ENCODE results near the gene CFAP61. TPM values are rescaled to one million over a fixed set of nuclear protein-coding genes. Genes with fewer than 3 reads are reported as not detected.
A peak's percentile ranks its signal among the peaks of the same experiment; 100 is the strongest.

CFAP61 gene
- polyA plus RNA-seq, 3 donors from 2014 or later, result 1.3 to 3.2 TPM; not detected in 1

DNA sequence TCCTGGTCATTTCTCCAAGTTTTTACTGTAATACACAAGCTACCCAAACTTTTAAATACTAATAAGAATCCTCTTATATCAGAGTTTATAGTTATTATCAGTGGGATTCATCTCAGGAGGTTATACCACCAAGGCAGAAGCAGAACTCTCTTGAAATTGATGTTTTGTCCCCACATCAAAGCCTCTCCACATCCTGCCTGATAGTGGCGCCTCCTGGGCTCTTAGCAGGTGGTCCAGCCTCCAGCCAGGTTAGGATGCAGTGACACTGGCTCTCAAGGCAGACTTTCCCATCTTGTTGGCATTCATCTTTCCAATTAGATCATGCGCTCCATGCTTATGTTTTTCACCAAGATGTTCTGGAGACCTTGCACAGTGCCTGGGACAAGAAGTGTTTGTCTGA lies 233.7 kb downstream of the CFAP61 start:
- DNase-seq, result no peak
- Mint-ChIP-seq H3K4me3 (no peak overlapping the region), H3K4me1 (no peaks in the 10 kb centered on the region), H3K36me3 (no peaks in the 10 kb centered on the region), H3K27ac (no peak overlapping the region), H3K27me3 (ENCODE audit: low read depth in 3 of 3) (peaks cover 2 to 19% (median 12%) of the 10 kb centered on the region in 3 donors), H3K9me3 (peaks cover 0 to 3% (median 0%) of the 10 kb centered on the region in 6 donors)

DNA sequence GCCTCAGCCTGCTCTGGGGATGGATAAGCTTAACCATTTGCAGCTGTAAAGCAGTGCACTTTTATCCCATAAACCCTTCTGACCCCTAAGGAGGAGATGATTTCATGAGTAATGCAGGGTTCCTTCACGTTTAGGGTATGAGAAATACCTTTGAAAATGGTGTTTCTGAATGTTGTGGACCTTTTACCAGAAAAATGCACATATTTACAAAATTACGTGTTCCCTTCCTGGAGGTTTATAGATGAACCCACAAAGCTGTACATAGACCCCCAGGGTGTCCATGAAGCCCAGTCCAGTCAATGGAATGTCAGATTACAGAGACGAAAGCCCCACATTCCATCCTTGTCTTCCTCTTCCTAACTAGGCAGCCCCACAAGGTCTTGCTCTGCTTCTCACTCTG lies 237.0 kb downstream of the CFAP61 start:
- Mint-ChIP-seq H3K27me3 (ENCODE audit: low read depth in 3 of 3) (peaks cover 2 to 13% (median 12%) of the 10 kb centered on the region in 3 donors), H3K9me3 (peaks cover 0 to 3% (median 0%) of the 10 kb centered on the region in 6 donors), H3K36me3 (no peaks in the 10 kb centered on the region), H3K4me1 (no peaks in the 10 kb centered on the region), H3K27ac (no peak overlapping the region), H3K4me3 (no peak overlapping the region)
- DNase-seq, result no peak

DNA sequence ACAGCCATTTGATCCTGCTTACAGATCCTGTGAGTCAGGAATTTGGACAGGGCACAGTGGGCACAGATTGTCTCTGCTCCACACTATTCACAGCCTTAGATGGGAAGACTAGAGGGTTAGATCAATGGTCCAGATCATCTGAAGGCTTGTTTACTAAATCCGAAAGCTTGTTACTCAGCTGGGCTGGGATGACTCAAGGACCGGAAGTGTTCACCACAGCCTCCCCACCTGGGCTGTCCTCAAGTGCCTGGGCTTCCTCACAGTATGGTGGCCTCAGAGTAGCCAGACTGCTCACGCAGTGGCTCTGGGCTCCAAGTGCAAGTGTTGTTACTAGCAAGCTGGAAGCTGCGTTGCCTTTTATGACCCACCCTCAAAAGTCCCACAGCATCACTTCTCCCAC lies 240.1 kb downstream of the CFAP61 start:
- Mint-ChIP-seq H3K4me1 (no peaks in the 10 kb centered on the region), H3K27me3 (ENCODE audit: low read depth in 3 of 3) (peaks cover 0 to 9% (median 7%) of the 10 kb centered on the region in 3 donors), H3K4me3 (no peak overlapping the region), H3K36me3 (no peaks in the 10 kb centered on the region), H3K27ac (no peak overlapping the region), H3K9me3 (peaks cover 0 to 3% (median 0%) of the 10 kb centered on the region in 6 donors)
- DNase-seq, result no peak

- no peak overlapping the region for H3K27ac Mint-ChIP-seq
- H3K4me3 Mint-ChIP-seq, result no peak overlapping the region
- no peaks in the 10 kb centered on the region for H3K4me1 Mint-ChIP-seq
Measured at GRCh38 chr20:20293141-20293540, 240.8 kb downstream of the CFAP61 start.

GRCh38 chr20:20293691-20294385 lies 241.5 kb downstream of the CFAP61 start:
- Mint-ChIP-seq H3K27me3 (ENCODE audit: low read depth in 3 of 3) (peaks cover 0 to 6% (median 0%) of the 10 kb centered on the region in 3 donors), H3K27ac (no peak overlapping the region), H3K9me3 (no peaks in the 10 kb centered on the region), H3K36me3 (no peaks in the 10 kb centered on the region), H3K4me1 (no peaks in the 10 kb centered on the region), H3K4me3 (no peak overlapping the region)
- DNase-seq, result no peak

More at GRCh38 chr20:20293141-20293540, 240.8 kb downstream of the CFAP61 start:
- H3K36me3 Mint-ChIP-seq, result no peaks in the 10 kb centered on the region
- no peak for DNase-seq
- peaks cover 0 to 6% (median under 1%) of the 10 kb centered on the region in 3 donors for H3K27me3 Mint-ChIP-seq (ENCODE audit: low read depth in 3 of 3)
- no peaks in the 10 kb centered on the region for H3K9me3 Mint-ChIP-seq

- H3K4me1 Mint-ChIP-seq, result no peaks in the 10 kb centered on the region
- H3K4me3 Mint-ChIP-seq, result no peak overlapping the region
- DNase-seq, result no peak
- H3K27ac Mint-ChIP-seq, result peak overlapping the region in 1 of 6 donors; percentile 75
- H3K9me3 Mint-ChIP-seq, result no peaks in the 10 kb centered on the region
- no peaks in the 10 kb centered on the region for H3K36me3 Mint-ChIP-seq
- peaks cover 0 to 6% (median 0%) of the 10 kb centered on the region in 3 donors for H3K27me3 Mint-ChIP-seq (ENCODE audit: low read depth in 3 of 3)
Measured at GRCh38 chr20:20295621-20296498, 243.5 kb downstream of the CFAP61 start.

DNA sequence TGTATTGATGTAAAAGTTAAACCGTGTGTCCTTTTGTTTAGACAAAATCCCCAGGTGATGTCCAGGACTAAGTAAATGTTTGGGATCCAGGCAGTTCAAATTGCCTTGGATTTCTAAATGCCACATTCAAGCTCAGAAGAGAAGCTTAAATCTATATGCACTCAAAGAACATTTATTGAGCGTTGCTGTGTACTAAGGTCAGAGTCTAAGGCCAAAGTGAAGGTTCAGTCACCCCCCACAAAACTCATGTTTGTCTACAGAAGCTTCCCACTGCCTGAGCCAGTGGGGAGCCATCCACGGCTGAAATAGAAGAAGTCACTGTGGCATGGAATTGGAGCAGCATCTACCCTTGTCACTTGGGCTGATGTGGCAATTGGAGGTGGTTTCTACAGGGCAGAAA lies 244.8 kb downstream of the CFAP61 start:
- Mint-ChIP-seq H3K27ac (no peak overlapping the region), H3K36me3 (no peaks in the 10 kb centered on the region), H3K4me3 (no peak overlapping the region), H3K9me3 (no peaks in the 10 kb centered on the region), H3K27me3 (ENCODE audit: low read depth in 3 of 3) (peaks cover 0 to 6% (median 0%) of the 10 kb centered on the region in 3 donors), H3K4me1 (no peaks in the 10 kb centered on the region)
- no peak for DNase-seq

- Mint-ChIP-seq H3K27me3 (ENCODE audit: low read depth in 3 of 3) (peaks cover 0 to 6% (median 0%) of the 10 kb centered on the region in 3 donors), H3K4me3 (no peak overlapping the region), H3K9me3 (no peaks in the 10 kb centered on the region), H3K4me1 (no peaks in the 10 kb centered on the region), H3K36me3 (no peaks in the 10 kb centered on the region), H3K27ac (no peak overlapping the region)
- no peak for DNase-seq
Measured at GRCh38 chr20:20297752-20298151, 245.4 kb downstream of the CFAP61 start.

GRCh38 chr20:20299904-20300303 lies 247.6 kb downstream of the CFAP61 start:
- Mint-ChIP-seq H3K27ac (no peak overlapping the region), H3K36me3 (no peaks in the 10 kb centered on the region), H3K4me3 (no peak overlapping the region), H3K4me1 (no peaks in the 10 kb centered on the region), H3K27me3 (ENCODE audit: low read depth in 3 of 3) (peaks cover 0 to 8% (median 0%) of the 10 kb centered on the region in 3 donors), H3K9me3 (peaks cover 0 to 2% (median 0%) of the 10 kb centered on the region in 6 donors)
- DNase-seq, result no peak

DNA sequence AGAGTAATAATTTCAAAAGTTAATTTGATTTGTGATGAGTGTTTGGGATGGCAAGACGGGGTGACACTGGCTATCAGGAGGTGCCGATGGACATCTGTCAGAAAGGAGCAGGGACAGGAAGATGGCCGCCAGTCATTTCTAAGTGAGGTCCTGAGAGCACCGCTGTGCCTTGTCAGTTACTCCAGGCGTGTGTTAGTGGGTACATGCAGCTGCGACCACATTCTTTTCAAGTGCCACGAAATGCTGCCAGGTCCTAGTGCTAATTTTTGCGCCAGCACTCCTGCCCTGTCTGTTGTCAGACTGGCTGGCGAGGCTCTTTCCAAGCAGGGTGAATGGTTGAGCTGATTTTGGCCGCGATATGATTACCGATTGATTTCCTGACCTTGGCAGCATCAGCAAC lies 251.0 kb downstream of the CFAP61 start:
- H3K36me3 Mint-ChIP-seq, result no peaks in the 10 kb centered on the region
- H3K9me3 Mint-ChIP-seq, result peaks cover 0 to 2% (median 0%) of the 10 kb centered on the region in 6 donors
- no peak for DNase-seq
- no peak overlapping the region for H3K4me3 Mint-ChIP-seq
- H3K27me3 Mint-ChIP-seq (ENCODE audit: low read depth in 3 of 3), result peaks cover 0 to 5% (median 0%) of the 10 kb centered on the region in 3 donors
- H3K27ac Mint-ChIP-seq, result no peak overlapping the region
- no peaks in the 10 kb centered on the region for H3K4me1 Mint-ChIP-seq

DNA sequence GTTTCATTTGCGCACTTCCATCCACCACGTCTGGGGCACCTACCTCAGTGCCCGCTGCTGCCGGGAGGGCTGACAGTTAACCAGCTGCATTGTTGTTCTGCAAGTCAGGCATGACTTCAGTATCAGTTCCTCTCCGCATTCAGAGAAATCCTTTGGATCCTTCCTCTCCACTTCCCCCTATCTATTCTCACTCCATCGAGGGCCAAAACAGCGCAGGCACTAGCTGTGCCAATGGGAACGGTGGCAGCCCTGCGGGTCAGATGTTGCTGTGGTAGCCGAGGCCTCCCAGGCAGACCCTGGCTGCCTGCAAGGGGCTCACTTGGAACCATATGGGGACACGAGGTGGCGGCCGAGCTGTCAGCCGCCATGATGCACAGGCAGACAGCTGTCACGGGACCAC lies 251.4 kb downstream of the CFAP61 start:
- H3K27me3 Mint-ChIP-seq (ENCODE audit: low read depth in 3 of 3), result peaks cover 0 to 2% (median 0%) of the 10 kb centered on the region in 3 donors
- peaks cover 0 to 2% (median 0%) of the 10 kb centered on the region in 6 donors for H3K9me3 Mint-ChIP-seq
- DNase-seq, result no peak
- no peak overlapping the region for H3K4me3 Mint-ChIP-seq
- no peaks in the 10 kb centered on the region for H3K36me3 Mint-ChIP-seq
- H3K27ac Mint-ChIP-seq, result no peak overlapping the region
- no peaks in the 10 kb centered on the region for H3K4me1 Mint-ChIP-seq

DNA sequence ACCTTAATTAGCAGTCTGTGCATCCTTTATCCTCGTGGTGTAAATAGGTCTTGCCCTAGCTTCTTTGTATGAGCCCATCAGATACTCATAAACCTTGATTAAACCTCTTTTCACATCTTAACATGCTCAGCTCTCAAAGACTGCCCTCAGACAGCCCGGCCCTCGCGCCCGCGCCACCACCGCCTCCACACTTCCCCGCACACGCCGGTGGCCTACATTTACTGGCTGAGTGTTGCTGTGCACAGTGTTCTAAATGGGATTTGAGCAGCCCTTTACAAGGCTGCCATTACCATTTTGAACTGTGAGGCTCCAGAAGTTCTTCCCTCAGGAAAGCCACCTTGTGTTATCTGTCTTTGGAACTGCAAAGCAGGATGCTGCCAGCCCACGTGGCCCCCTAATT lies 252.6 kb downstream of the CFAP61 start:
- Mint-ChIP-seq H3K4me1 (no peaks in the 10 kb centered on the region), H3K4me3 (no peak overlapping the region), H3K27ac (no peak overlapping the region)

DNA sequence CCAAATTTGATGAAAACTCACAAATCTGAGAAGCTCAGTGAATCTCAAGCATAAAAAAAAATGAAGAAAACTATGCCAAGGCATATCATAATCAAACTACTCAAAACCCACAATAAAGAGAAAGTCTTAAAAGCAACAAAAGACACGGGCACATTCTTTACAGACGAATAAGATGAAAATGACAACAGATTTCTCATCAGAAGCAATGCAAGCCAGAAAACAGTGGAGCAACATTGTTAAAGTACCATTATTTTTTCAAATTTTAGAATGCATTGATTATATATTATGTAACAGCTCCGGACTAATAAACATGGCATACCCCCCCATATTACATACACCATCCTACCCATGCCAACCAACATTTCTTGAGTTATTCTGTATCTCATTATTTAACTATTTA lies 260.2 kb downstream of the CFAP61 start:
- Mint-ChIP-seq H3K4me3 (no peak overlapping the region), H3K4me1 (no peaks in the 10 kb centered on the region), H3K9me3 (no peaks in the 10 kb centered on the region), H3K27ac (no peak overlapping the region), H3K36me3 (no peaks in the 10 kb centered on the region), H3K27me3 (ENCODE audit: low read depth in 3 of 3) (peaks cover 1 to 4% (median 3%) of the 10 kb centered on the region in 3 donors)
- no peak for DNase-seq

More for the DNA sequence above, 252.6 kb downstream of the CFAP61 start:
- no peak for DNase-seq
- H3K36me3 Mint-ChIP-seq, result no peaks in the 10 kb centered on the region
- peaks cover 0 to 2% (median 0%) of the 10 kb centered on the region in 3 donors for H3K27me3 Mint-ChIP-seq (ENCODE audit: low read depth in 3 of 3)
- H3K9me3 Mint-ChIP-seq, result peaks cover 0 to 2% (median 0%) of the 10 kb centered on the region in 6 donors

GRCh38 chr20:20317195-20317594 lies 264.9 kb downstream of the CFAP61 start:
- peak overlapping the region in 1 of 6 donors; percentile 12 for H3K27ac Mint-ChIP-seq
- no peaks in the 10 kb centered on the region for H3K9me3 Mint-ChIP-seq
- H3K4me3 Mint-ChIP-seq, result no peak overlapping the region
- H3K4me1 Mint-ChIP-seq, result no peaks in the 10 kb centered on the region
- peaks cover 3 to 8% (median 3%) of the 10 kb centered on the region in 3 donors for H3K27me3 Mint-ChIP-seq (ENCODE audit: low read depth in 3 of 3)
- DNase-seq, result no peak
- peaks cover 0 to 4% (median 0%) of the 10 kb centered on the region in 3 donors for H3K36me3 Mint-ChIP-seq

All from immature natural killer cell (primary cell).